Activated T-helper 1 cell treated with anti-CD3 and anti-CD28 coated beads, Interleukin-2, amount 50 U/mL, for 16 hours (primary cell): ENCODE measurements around the gene VCY.
"Not testable (repeated sequence)": the region's sequence is repeated elsewhere in the genome, so short reads cannot be mapped to it uniquely, and the experiment has no call there.

Experiments used
- DNase-seq, 2 donors: peaks; one replicate each; pipeline ENCODE4 v3.0.0-alpha.2; 2020; ENCODE audit warnings: low read depth in 1 of 2, low spot score in 1 of 2

Gene VCY

DNA sequence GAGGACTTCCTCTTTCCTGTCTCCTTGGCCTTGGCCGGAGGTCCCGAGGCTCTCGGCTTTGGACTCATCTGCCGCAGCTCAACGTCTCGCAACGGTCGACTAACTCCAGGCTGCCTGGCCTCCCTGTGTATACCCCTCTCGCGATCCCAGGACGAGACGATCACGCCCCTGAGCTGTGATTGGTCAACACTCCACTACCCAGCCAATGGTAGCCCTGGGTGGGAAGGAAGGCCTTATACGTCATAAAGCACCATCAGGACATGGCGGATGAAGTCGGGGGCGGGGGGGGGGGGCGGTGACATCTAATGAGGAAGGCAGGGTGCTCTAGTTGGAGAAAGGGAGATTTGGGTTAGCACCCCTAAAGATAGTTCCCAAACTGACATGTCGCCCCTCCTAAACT lies at the start of gene VCY:
TSS of gene VCY (minus strand) at position 101 of the 400 bp plus-strand sequence. CDS start at position 68, 33 bp downstream.
- not testable (repeated sequence) for DNase-seq

DNA sequence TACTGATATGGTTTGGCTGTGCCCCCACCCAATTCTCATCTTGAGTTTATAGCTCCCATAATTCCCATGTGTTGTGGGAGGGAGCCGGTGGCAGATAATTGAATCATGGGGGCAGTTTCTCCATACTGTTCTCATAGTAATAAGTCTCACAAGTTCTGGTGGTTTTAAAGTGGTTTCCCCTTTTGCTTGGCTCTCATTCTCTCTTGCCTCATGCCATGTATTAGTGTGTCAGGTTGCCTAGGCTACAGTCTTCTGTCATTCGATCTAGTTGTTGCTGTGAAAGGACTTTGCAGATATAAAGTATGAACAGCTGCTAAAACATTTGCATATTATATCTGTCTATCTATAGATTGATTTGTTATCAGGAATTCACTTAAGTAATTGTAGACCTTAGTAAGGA lies 44.1 kb upstream of the VCY start:
- DNase-seq: not testable (repeated sequence)

DNA sequence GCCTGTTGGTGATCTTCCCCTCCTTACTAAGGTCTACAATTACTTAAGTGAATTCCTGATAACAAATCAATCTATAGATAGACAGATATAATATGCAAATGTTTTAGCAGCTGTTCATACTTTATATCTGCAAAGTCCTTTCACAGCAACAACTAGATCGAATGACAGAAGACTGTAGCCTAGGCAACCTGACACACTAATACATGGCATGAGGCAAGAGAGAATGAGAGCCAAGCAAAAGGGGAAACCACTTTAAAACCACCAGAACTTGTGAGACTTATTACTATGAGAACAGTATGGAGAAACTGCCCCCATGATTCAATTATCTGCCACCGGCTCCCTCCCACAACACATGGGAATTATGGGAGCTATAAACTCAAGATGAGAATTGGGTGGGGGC lies 25.6 kb upstream of the VCY start:
- DNase-seq: not testable (repeated sequence)

DNA sequence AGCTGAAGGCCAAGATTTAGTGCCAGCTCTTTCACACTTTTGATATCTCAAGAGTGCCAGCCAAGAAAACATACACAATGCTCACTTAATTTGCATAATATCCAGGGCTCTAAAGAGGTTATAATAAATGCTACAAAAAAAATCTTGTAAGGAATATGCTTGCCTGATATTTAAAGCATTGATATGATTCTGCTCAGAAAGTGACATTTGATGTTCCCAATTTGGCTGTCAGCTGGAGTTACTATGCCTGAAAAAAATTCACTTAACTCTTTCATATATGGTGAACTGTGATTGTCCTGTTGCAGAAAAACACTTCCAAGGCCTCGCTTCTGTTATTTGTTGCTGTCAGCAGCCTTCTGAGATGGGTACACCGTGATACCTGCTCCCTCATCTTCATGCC lies 43.9 kb downstream of the VCY start:
- not testable (repeated sequence) for DNase-seq
